Measurements from ENCODE around the gene ASXL3.

The ASXL3 gene

GRCh38 chr18:33584548-33585430 lies 6.8 kb downstream of the ASXL3 start:
- DNase-seq, result no peak

- DNase-seq, result no peak
Observed at GRCh38 chr18:33585431-33585775, 7.4 kb downstream of the ASXL3 start.

- DNase-seq, result no peak
Observed at GRCh38 chr18:33588361-33588760, 10.3 kb downstream of the ASXL3 start.

GRCh38 chr18:33593261-33593660 lies 15.2 kb downstream of the ASXL3 start:
- no peak for DNase-seq

DNA sequence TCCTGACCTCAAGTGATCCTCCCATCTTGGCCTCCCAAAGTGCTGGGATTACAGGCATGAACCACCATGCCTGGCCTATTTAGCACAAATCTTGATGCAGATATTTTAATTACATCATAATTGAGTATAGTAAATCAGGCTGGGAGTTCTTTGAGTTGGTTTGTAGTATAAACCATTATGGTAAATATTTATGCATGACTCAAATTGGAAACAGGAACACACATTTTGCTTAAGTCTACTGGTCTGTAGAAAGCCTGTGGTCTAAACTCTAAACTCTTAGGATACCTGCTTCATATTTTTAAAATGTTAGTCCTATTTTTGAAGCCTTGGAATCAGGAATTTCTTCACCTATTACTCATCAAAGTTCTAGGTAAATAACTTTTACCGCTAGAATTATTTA lies 16.8 kb downstream of the ASXL3 start:
- no peak for DNase-seq

DNA sequence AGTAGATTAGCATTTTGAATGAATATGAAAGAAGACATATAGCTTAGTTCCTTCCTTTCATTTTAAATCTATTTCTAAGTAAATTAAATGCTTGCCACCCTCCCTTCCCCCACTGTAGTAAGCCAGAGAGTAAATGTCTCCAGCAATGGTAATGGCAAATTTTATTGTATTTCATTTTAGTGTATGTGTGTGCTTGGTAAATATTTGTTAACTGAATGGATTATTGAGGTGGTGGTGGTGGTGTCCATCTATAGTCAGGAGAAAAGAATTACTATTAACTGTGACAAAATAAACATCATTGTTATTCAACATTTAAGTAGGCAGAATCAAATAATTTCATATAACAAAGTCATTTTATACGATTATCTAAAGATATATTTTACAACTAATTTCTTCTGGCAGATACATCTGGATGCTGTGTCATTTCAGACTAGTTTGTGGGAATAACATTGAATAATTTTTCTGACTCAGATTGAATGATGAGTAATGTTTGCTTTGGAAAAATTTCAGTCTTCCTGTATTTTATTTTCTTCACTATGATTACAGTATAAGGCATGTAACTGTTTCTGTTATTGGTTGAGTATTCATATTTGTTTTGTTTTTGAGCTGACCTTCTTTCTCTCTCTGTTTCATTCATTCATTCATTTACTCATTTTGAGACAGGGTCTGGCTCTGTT lies 18.3 kb downstream of the ASXL3 start:
- no peak for DNase-seq

GRCh38 chr18:33600846-33601245 lies 22.8 kb downstream of the ASXL3 start:
- no peak for DNase-seq

- no peak for DNase-seq
Observed at GRCh38 chr18:33603454-33603853, 25.4 kb downstream of the ASXL3 start.

- DNase-seq, result no peak
Observed at GRCh38 chr18:33605250-33605649, 27.2 kb downstream of the ASXL3 start.

GRCh38 chr18:33606621-33607020 lies 28.6 kb downstream of the ASXL3 start:
- no peak for DNase-seq

GRCh38 chr18:33611525-33612135 lies 33.6 kb downstream of the ASXL3 start:
- no peak for DNase-seq

GRCh38 chr18:33612632-33613031 lies 34.6 kb downstream of the ASXL3 start:
- DNase-seq, result no peak

- no peak for DNase-seq
Observed at GRCh38 chr18:33616556-33616955, 38.5 kb downstream of the ASXL3 start.

- no peak for DNase-seq
Observed at GRCh38 chr18:33627114-33627513, 49.1 kb downstream of the ASXL3 start.

DNA sequence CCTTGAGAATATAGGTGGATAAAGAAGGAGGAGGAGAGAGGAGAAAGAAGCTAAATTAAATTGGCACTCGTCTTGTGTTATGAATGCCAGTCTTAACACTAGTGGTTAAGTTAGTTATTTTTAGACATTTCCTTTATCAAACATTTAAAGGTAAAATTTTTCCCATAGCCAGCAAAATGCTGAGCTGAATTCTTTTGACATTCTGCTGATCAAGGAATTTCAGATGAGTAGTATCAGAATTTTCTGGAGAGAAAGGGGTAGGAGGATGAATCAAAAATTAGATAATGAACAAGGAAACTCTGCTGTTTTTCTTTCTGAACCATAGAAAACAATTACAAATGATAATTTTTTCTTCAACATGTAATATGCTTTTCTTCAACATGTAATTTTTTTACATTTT lies 52.5 kb downstream of the ASXL3 start:
- no peak for DNase-seq

GRCh38 chr18:33641141-33641540 lies 63.1 kb downstream of the ASXL3 start:
- DNase-seq, result no peak

- DNase-seq, result no peak
Observed at GRCh38 chr18:33644494-33644893, 66.5 kb downstream of the ASXL3 start.

GRCh38 chr18:33647365-33647764 lies 69.3 kb downstream of the ASXL3 start:
- DNase-seq, result no peak

- DNase-seq, result no peak
Observed at GRCh38 chr18:33652635-33653034, 74.6 kb downstream of the ASXL3 start.

GRCh38 chr18:33653231-33653630 lies 75.2 kb downstream of the ASXL3 start:
- no peak for DNase-seq

DNA sequence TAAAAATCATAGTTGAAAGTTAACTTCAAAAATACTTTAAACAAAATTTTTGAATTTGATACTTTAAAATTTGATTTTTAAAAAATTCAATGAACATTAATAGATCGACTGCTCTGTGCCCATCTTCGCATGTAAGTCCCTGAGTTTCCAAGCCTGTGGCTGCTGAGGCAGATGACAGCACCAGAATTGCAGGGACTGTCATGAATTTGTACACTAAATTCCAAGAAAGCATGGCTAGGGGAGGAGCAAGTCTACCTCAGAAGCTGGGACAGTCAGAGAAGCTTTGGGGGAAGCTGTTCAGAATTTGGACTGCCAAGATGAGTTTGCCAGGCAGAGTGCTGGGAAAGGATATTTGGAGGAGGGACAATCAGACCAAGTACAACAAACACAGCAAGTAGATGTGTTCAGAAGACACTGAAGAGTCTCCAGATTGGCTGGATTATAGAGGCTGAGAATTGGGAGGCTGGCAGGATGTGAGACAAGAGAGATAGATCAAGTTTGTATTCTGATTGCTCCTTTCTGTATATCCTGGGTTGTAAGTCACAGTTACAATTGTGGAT lies 79.0 kb downstream of the ASXL3 start:
- DNase-seq, result no peak

DNA sequence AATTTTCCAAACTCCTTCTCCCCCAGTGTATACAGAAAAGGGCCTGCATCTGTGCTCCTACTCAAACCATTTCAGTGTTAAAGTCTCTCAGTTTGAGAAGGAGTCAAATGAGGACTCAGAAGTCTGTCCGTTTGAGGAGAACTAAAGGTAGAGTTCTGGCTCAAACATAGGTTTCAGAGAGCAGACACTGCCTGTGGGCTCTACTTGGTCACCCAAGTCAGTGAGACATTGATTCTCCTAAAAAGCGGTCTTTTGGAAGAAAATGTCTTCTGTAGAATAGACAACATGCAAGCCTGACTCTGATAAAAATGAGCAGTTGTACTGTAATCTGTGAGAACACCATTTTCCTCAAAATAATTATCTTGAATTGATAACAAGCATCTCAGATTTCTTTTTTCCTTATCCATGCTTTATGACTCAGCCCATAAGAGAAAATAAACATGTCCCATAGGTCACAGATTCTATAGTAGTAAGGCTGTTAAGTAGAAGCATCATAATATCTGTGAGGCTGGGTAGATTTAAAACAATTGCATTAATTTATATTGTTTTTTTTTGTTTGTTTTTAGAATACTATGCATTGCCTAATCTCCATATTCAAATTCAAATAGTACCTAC lies 82.8 kb downstream of the ASXL3 start:
- DNase-seq, result no peak

DNA sequence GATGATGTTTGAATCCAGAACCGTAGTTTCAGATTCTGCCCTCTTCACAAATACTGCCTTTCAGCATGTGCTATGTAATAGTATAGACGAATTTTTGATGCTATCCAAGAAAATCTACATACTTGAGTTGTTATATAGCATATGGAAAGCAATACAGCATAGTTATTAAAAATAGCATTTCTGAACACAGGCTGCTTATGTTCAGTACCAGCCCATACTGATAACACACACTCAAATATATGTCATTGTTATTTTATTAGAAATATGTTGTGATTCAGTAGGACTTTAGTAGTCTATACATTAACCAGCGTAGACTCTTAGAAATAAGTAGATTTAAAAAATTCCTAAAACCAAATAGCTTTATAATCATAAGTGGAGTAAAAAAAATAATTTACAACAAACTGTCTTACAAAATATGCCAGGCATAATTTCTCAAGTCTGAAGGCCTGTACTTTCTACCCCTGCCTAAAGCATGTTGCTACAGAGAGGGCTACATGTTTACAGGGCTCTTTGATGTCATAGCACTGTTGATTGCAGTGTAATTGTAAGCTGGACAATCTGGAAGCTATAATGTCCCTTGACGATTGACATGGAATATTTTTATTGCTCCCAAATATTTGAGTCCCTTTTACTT lies 86.3 kb downstream of the ASXL3 start:
- DNase-seq, result no peak
